Progenitor cell of endocrine pancreas (in vitro differentiated cells): ENCODE measurements around the gene CBR1. TPM values are rescaled to one million over a fixed set of nuclear protein-coding genes. Genes with fewer than 3 reads are reported as not detected.
"Not testable (repeated sequence)": the region's sequence is repeated elsewhere in the genome, so short reads cannot be mapped to it uniquely, and the experiment has no call there.

Experiments
- DNase-seq: peaks from one replicate; pipeline ENCODE4 v3.0.0; 2021; ENCODE audit warnings: low spot score; ENCODE audit not compliant: unreplicated experiment
- H3K27ac Mint-ChIP-seq: 2 replicates; pipeline ENCODE4 v1.8.0; 2021; ENCODE audit warnings: mild to moderate bottlenecking, moderate library complexity, mixed read lengths
- H3K27me3 Mint-ChIP-seq: 2 replicates; pipeline ENCODE4 v1.8.0; 2021; ENCODE audit warnings: mixed read lengths
- H3K36me3 Mint-ChIP-seq: 2 replicates; pipeline ENCODE4 v1.8.0; 2022; ENCODE audit warnings: mixed read lengths; ENCODE audit not compliant: insufficient read depth
- H3K4me1 Mint-ChIP-seq: 2 replicates; pipeline ENCODE4 v1.8.0; 2021; ENCODE audit warnings: low read depth, mixed read lengths
- H3K4me3 Mint-ChIP-seq: 2 replicates; pipeline ENCODE4 v1.8.0; 2021; ENCODE audit warnings: low read depth, mild to moderate bottlenecking, moderate library complexity, mixed read lengths
- H3K9me3 Mint-ChIP-seq: 2 replicates; pipeline ENCODE4 v1.8.0; 2021; ENCODE audit warnings: low read depth, mixed read lengths
- CTCF ChIP-seq: fragments of 200-600 bp; sonication (generic); IDR thresholded peaks from one replicate; pipeline ENCODE4 v1.5.0; 2021; ENCODE audit warnings: antibody characterized with exemption, mild to moderate bottlenecking; ENCODE audit not compliant: unreplicated experiment
- total RNA-seq: library from RNA; stranded (reverse); gene quantifications from 2 replicates; pipeline ENCODE4 v1.2.1, GENCODE V29; 2021

The CBR1 gene
- total RNA-seq, 1 donor from 2014 or later, result 13.2 TPM

DNA sequence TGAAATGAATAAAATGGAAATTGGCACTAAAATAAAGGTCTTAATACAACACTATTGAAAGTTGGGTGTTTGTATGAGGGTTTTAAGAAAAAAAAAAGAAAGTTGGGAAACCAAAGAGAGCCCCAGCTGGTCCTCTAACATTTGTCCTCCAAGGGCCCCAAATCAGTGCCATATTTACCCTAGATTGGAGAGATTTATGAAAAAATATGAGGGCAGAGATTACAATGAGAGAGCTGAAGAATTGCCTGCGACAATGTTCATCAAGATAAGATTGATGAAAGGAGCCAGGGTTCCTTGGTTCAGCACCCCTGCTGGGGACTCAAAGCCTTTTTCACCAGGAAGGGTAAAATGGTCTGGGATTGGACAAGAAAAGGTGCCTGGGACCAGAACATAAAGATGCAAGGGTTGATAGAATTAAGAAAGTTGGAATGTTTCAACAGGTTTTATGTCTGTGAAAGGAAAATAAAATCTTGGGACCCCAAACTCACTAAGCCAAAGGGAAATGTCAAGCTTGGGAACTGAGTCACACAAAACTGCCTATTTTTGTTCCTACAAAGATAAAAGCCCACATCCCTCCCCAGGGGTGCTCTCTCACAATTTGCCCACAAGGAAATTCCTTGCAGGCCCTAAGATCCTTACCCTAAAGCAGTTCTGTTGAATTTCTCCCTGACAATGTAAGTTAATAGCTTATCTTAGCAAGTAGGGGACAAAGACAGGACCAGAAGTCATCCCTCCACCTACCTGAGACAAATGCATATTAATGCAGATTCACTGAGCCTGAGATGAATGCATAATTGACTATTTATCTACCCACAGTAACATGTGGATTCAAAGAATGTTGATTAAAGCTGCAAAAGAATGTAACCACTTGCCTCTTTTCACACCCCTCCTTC lies 26.8 kb downstream of the CBR1 start:
- TF ChIP-seq CTCF, result no peak
- no peak for DNase-seq
- H3K4me3 Mint-ChIP-seq, result no peak overlapping the region
- H3K4me1 Mint-ChIP-seq, result no peaks in the 10 kb centered on the region
- peaks cover 22% of the 10 kb centered on the region for H3K27me3 Mint-ChIP-seq
- no peak overlapping the region for H3K27ac Mint-ChIP-seq
- H3K36me3 Mint-ChIP-seq, result no peaks in the 10 kb centered on the region
- H3K9me3 Mint-ChIP-seq, result peaks cover 10% of the 10 kb centered on the region

GRCh38 chr21:36097427-36098181 lies 27.8 kb downstream of the CBR1 start:
- DNase-seq, result no peak
- no peaks in the 10 kb centered on the region for H3K4me1 Mint-ChIP-seq
- no peak overlapping the region for H3K4me3 Mint-ChIP-seq
- H3K9me3 Mint-ChIP-seq, result peaks cover 10% of the 10 kb centered on the region
- H3K27ac Mint-ChIP-seq, result no peak overlapping the region
- TF ChIP-seq CTCF, result no peak
- no peaks in the 10 kb centered on the region for H3K36me3 Mint-ChIP-seq
- peaks cover 22% of the 10 kb centered on the region for H3K27me3 Mint-ChIP-seq

DNA sequence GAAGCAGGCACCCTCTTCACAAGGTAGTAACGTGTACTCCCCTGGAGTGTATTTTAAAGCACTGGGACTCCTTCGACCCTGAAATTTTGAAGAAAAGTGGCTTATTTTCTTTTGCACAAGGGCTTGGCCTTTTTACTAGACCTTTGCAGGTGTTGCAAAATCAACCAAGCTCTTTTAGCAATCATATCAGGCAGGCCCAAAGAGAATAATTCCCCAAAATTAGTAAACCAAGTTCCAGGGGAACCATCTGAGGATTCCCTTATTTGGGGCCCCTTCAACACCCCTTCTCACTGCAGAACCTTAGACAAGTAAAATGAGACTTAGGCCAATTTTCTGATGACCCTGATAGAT lies 28.3 kb downstream of the CBR1 start:
- H3K9me3 Mint-ChIP-seq, result peaks cover 12% of the 10 kb centered on the region
- H3K27ac Mint-ChIP-seq, result no peak overlapping the region
- peaks cover 22% of the 10 kb centered on the region for H3K27me3 Mint-ChIP-seq
- H3K36me3 Mint-ChIP-seq, result no peaks in the 10 kb centered on the region
- H3K4me1 Mint-ChIP-seq, result no peaks in the 10 kb centered on the region
- no peak overlapping the region for H3K4me3 Mint-ChIP-seq
- DNase-seq, result no peak
- no peak for TF ChIP-seq CTCF

DNA sequence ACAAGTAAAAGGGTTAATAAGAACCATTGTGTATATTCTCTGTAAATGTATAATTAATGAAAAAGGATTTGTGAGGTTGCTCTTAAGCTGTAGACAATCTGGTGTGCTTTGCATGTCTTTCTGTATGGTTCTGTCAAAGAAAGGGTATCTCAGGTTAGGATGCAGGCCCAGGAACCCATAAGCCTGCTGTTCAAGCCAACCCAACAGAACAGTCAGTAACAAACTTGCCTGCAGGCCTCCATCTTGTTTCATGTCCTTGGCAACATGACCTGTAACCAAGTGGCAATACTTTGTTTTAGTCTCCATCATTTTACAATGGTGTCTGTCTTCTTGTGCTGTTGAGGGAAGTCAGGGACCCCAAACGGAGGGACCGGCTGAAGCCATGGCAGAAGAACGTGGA lies 29.2 kb downstream of the CBR1 start:
- Mint-ChIP-seq H3K4me1 (no peaks in the 10 kb centered on the region), H3K36me3 (no peaks in the 10 kb centered on the region), H3K4me3 (no peak overlapping the region), H3K9me3 (peaks cover 10% of the 10 kb centered on the region), H3K27me3 (peaks cover 22% of the 10 kb centered on the region), H3K27ac (no peak overlapping the region)
- TF ChIP-seq CTCF, result no peak
- DNase-seq, result no peak

GRCh38 chr21:36099695-36100211 lies 29.9 kb downstream of the CBR1 start:
- H3K4me3 Mint-ChIP-seq, DNase-seq, H3K36me3 Mint-ChIP-seq, H3K4me1 Mint-ChIP-seq, H3K27ac Mint-ChIP-seq: not testable (repeated sequence)
- H3K27me3 Mint-ChIP-seq, result peaks cover 28% of the 10 kb centered on the region
- peaks cover 14% of the 10 kb centered on the region for H3K9me3 Mint-ChIP-seq
